ENCODE results near the gene ASTN2. TPM values are rescaled to one million over a fixed set of nuclear protein-coding genes. Genes with fewer than 3 reads are reported as not detected.

Gene ASTN2
- total RNA-seq, 4 donors from 2014 or later: 3.3 to 10.2 (median 6.3) TPM

DNA sequence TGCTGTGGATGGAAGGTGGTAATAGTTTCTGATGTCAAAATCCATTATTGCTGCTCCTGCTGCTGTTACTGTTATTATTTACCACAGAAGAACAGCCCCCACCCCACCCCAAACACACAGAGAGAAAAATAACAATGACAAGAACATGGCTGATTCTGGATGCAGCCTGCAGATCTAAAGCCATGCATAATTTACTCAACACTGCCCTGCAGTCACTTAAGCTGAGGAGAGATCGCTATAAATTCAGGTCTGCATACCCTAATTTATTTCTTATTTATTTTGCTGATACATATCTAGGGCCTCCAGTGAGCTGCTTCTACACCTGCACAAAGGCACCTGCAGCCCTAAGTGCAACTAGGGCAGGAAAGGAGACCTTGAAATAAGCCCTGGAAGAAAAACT is 595.7 kb downstream of the ASTN2 start:
- TF ChIP-seq POLR2A (IDR thresholded peaks at IDR 0.05): no peak
- TF ChIP-seq, protein P1, sequence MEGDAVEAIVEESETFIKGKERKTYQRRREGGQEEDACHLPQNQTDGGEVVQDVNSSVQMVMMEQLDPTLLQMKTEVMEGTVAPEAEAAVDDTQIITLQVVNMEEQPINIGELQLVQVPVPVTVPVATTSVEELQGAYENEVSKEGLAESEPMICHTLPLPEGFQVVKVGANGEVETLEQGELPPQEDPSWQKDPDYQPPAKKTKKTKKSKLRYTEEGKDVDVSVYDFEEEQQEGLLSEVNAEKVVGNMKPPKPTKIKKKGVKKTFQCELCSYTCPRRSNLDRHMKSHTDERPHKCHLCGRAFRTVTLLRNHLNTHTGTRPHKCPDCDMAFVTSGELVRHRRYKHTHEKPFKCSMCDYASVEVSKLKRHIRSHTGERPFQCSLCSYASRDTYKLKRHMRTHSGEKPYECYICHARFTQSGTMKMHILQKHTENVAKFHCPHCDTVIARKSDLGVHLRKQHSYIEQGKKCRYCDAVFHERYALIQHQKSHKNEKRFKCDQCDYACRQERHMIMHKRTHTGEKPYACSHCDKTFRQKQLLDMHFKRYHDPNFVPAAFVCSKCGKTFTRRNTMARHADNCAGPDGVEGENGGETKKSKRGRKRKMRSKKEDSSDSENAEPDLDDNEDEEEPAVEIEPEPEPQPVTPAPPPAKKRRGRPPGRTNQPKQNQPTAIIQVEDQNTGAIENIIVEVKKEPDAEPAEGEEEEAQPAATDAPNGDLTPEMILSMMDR (IDR thresholded peaks at IDR 0.05): no peak
- H3K4me3 ChIP-seq: no peak overlapping the region
- no peaks in the 10 kb centered on the region for H3K36me3 ChIP-seq
- no peaks in the 10 kb centered on the region for H3K9me3 ChIP-seq
- no peaks in the 10 kb centered on the region for H3K4me1 ChIP-seq
- no peak for DNase-seq
- no peaks in the 10 kb centered on the region for H3K27me3 ChIP-seq
- no peak overlapping the region for H3K27ac ChIP-seq

DNA sequence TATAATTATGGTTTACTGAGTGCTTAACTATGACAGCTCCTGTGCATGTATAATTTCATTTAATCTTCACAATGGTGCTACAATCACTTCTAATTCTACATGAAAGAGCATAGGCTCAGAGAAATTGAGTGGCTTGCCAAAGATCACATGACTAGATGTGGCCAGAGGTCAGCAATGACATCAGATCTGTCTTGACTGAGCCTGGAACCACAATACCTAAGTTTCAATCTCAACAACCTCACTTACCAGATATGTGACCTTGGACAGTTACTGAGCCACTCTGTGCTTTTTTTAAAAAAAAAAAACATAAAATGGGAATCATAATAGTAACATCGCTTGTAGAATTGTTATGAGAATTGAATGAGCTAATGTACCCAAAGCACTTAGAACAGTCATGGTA is 597.1 kb downstream of the ASTN2 start:
- H3K36me3 ChIP-seq: no peaks in the 10 kb centered on the region
- no peak for TF ChIP-seq POLR2A (IDR thresholded peaks at IDR 0.05)
- TF ChIP-seq, protein P1 (IDR thresholded peaks at IDR 0.05): no peak
- no peaks in the 10 kb centered on the region for H3K4me1 ChIP-seq
- no peaks in the 10 kb centered on the region for H3K9me3 ChIP-seq
- H3K4me3 ChIP-seq: no peak overlapping the region
- H3K27ac ChIP-seq: no peak overlapping the region
- no peak for DNase-seq
- no peaks in the 10 kb centered on the region for H3K27me3 ChIP-seq

DNA sequence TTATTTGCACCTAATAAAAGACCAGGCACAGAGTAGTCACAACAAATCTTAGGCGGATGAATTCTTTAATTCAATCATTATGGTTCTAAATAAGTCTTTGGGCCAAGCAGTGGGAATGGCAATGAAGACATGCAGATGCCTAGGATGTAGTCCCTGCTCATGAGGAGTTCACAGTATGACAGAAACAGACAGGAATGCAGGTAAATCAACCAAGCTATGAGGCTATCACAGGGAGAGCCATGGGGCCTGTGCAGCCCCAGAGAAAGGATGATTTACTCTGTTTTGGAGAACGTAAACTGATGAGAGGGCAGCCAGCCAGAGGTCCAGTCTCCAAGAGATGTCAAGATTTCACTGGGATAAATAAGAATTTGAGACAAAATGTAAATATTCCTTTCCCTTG is 598.4 kb downstream of the ASTN2 start:
- H3K27me3 ChIP-seq: no peaks in the 10 kb centered on the region
- no peak overlapping the region for H3K27ac ChIP-seq
- H3K36me3 ChIP-seq: no peaks in the 10 kb centered on the region
- no peak for TF ChIP-seq POLR2A (IDR thresholded peaks at IDR 0.05)
- TF ChIP-seq, protein P1 (IDR thresholded peaks at IDR 0.05): no peak
- no peaks in the 10 kb centered on the region for H3K9me3 ChIP-seq
- no peak overlapping the region for H3K4me3 ChIP-seq
- DNase-seq: no peak
- no peaks in the 10 kb centered on the region for H3K4me1 ChIP-seq

DNA sequence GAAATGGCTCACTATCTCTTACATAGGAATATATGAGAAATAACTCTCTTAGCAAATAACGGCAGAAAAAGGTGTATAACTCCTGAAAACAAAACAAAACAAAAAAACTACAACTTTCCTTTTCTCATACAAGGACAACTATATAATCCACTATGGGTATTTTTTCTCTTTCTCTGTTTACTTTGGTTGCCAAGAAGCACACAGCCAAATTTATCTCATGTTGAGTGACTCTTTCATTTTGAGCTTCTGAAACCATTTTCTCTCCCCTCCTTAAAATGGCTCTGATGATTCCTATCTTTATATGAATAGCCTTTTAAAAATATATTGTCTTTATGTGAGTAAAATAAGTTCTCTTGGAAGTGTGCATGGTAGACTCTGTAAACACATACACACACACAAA is 599.0 kb downstream of the ASTN2 start:
- no peak for TF ChIP-seq POLR2A (IDR thresholded peaks at IDR 0.05)
- TF ChIP-seq, protein P1 (IDR thresholded peaks at IDR 0.05): no peak
- Histone ChIP-seq H3K4me3 (no peak overlapping the region), H3K27me3 (no peaks in the 10 kb centered on the region), H3K9me3 (no peaks in the 10 kb centered on the region), H3K4me1 (no peaks in the 10 kb centered on the region), H3K36me3 (no peaks in the 10 kb centered on the region), H3K27ac (no peak overlapping the region)
- no peak for DNase-seq

DNA sequence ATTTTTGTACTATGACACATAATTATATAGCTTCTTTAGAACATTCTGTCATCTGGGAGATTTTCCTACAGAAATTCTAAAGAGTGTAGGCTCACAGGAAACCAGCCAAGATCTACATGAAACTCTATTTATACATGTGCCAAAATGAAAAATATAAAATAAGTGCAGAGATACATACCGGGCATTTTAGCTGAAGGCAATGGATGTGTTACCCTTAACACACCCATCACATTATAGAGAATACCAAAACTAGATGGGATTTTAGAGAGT is 601.9 kb downstream of the ASTN2 start:
- H3K27ac ChIP-seq: no peak overlapping the region
- no peak for DNase-seq
- no peaks in the 10 kb centered on the region for H3K9me3 ChIP-seq
- H3K4me1 ChIP-seq: no peaks in the 10 kb centered on the region
- no peak for TF ChIP-seq POLR2A (IDR thresholded peaks at IDR 0.05)
- TF ChIP-seq, protein P1 (IDR thresholded peaks at IDR 0.05): no peak
- no peaks in the 10 kb centered on the region for H3K27me3 ChIP-seq
- H3K4me3 ChIP-seq: no peak overlapping the region
- H3K36me3 ChIP-seq: no peaks in the 10 kb centered on the region

DNA sequence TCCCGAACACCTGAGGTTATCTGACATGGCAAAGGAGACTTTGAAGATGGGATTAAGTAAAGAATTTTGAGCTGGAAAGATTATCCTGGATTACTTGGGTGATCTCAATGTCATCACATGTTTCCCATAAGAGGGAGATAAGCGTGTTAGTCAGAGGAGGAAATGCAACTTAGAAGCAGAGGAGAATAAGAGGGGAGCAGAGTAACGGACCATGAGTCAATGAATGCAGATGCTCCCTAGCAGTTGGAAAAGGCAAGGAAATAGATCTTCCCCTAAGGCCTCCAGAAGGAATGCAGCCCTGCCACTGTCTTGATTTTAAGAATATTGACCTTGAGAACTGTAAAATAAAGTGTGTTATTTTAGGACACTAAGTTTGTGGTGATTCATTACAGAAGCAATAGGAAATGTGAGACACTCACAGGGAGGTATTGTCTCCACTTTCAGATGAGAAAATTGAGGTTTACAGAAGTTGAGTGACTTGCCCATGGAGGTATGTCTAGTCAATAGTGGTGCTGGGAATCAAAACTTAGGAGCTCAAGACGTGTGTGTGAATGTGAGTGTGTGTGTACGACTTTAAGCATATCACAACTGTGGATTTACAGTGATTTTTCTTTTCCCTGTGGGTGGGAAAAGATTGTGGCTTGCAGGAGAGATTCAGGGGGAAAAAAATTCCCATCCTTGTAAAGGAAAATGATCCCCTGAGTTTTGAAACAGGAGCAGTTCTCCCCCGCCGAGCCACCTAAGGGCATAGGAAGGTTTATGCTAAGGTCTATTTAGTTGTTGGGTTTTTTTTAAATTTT is 602.4 kb downstream of the ASTN2 start:
- no peak for TF ChIP-seq POLR2A (IDR thresholded peaks at IDR 0.05)
- TF ChIP-seq, protein P1 (IDR thresholded peaks at IDR 0.05): no peak
- H3K4me3 ChIP-seq: no peak overlapping the region
- no peaks in the 10 kb centered on the region for H3K4me1 ChIP-seq
- H3K36me3 ChIP-seq: no peaks in the 10 kb centered on the region
- H3K9me3 ChIP-seq: no peaks in the 10 kb centered on the region
- no peak for DNase-seq
- H3K27ac ChIP-seq: no peak overlapping the region
- H3K27me3 ChIP-seq: no peaks in the 10 kb centered on the region

Data from Peyer's patch (tissue), 4 donors.